ENCODE measurements around the gene PATE1.
A peak's percentile ranks its signal among the peaks of the same experiment; 100 is the strongest.

Gene PATE1

GRCh38 chr11:125768336-125769046, 22.4 kb downstream of the PATE1 start:
- TF ChIP-seq CTCF (IDR thresholded peaks at IDR 0.05; ENCODE audit: control insufficient read depth, insufficient read depth, low read depth, low read length, missing control alignments): no peak
- no peak for DNase-seq (ENCODE audit: low read depth)

GRCh38 chr11:125770583-125770982, 24.5 kb downstream of the PATE1 start:
- no peak for DNase-seq (ENCODE audit: low read depth)
- no peak overlapping the region for H3K4me3 ChIP-seq (ENCODE audit: control insufficient read depth, low read depth, low read length)
- no peak for TF ChIP-seq CTCF (IDR thresholded peaks at IDR 0.05; ENCODE audit: control insufficient read depth, insufficient read depth, low read depth, low read length, missing control alignments)

More at GRCh38 chr11:125768336-125769046, 22.4 kb downstream of the PATE1 start:
- H3K4me3 ChIP-seq (ENCODE audit: control insufficient read depth, low read depth, low read length): no peak overlapping the region

- no peak overlapping the region for H3K4me3 ChIP-seq (ENCODE audit: control insufficient read depth, low read depth, low read length)
- TF ChIP-seq CTCF (IDR thresholded peaks at IDR 0.05; ENCODE audit: control insufficient read depth, insufficient read depth, low read depth, low read length, missing control alignments): no peak
- DNase-seq (ENCODE audit: low read depth): peak; percentile 43
These were observed 26.9 kb downstream of the PATE1 start for GRCh38 chr11:125772834-125773505.

- H3K4me3 ChIP-seq (ENCODE audit: control insufficient read depth, low read depth, low read length): no peak overlapping the region
- DNase-seq (ENCODE audit: low read depth): no peak
- no peak for TF ChIP-seq CTCF (IDR thresholded peaks at IDR 0.05; ENCODE audit: control insufficient read depth, insufficient read depth, low read depth, low read length, missing control alignments)
These were observed 27.4 kb downstream of the PATE1 start for GRCh38 chr11:125773516-125773915.

- TF ChIP-seq CTCF (IDR thresholded peaks at IDR 0.05; ENCODE audit: control insufficient read depth, insufficient read depth, low read depth, low read length, missing control alignments): no peak
- H3K4me3 ChIP-seq (ENCODE audit: control insufficient read depth, low read depth, low read length): no peak overlapping the region
- DNase-seq (ENCODE audit: low read depth): no peak
These were observed 31.2 kb downstream of the PATE1 start for GRCh38 chr11:125777309-125777708.

- no peak for TF ChIP-seq CTCF (IDR thresholded peaks at IDR 0.05; ENCODE audit: control insufficient read depth, insufficient read depth, low read depth, low read length, missing control alignments)
- H3K4me3 ChIP-seq (ENCODE audit: control insufficient read depth, low read depth, low read length): no peak within 1 kb of the TSS
- no peak for DNase-seq (ENCODE audit: low read depth)
These were observed 32.6 kb downstream of the PATE1 start, which contains the start of gene PATE2 for GRCh38 chr11:125778728-125779127. TSS of gene PATE2 (minus strand) at chr11:125778828. CDS start at chr11:125778773, 55 bp downstream.

Data from AG09309 (cell line).